NCI-H2171 (cell line): ENCODE measurements around the gene TTLL10.

Experiments used
- DNase-seq: peaks from one replicate; lab custom pipeline; 2025; lab: John Stamatoyannopoulos, UW

TTLL10 gene

GRCh38 chr1:1207571-1207892, 33.9 kb downstream of the TTLL10 start:
- no peak for DNase-seq

GRCh38 chr1:1208713-1209433, 35.2 kb downstream of the TTLL10 start:
- DNase-seq: no peak

- peak; percentile 25 for DNase-seq
These were observed 37.3 kb downstream of the TTLL10 start for GRCh38 chr1:1210726-1211540.

GRCh38 chr1:1211541-1212441, 38.1 kb downstream of the TTLL10 start:
- no peak for DNase-seq

GRCh38 chr1:1212780-1213344, 39.2 kb downstream of the TTLL10 start:
- no peak for DNase-seq

GRCh38 chr1:1213345-1214265, 39.9 kb downstream of the TTLL10 start, which contains the start of gene TNFRSF4:
TSS of gene TNFRSF4 (minus strand) at chr1:1214153. CDS start at chr1:1214127, 26 bp downstream.
- no peak for DNase-seq

- no peak for DNase-seq
These were observed 41.5 kb downstream of the TTLL10 start for GRCh38 chr1:1215080-1215676.

GRCh38 chr1:1215881-1216605, 42.4 kb downstream of the TTLL10 start:
- no peak for DNase-seq

GRCh38 chr1:1216770-1217620, 43.3 kb downstream of the TTLL10 start:
- DNase-seq: no peak

GRCh38 chr1:1217621-1218523, 44.2 kb downstream of the TTLL10 start:
- no peak for DNase-seq

- DNase-seq: no peak
These were observed 45.0 kb downstream of the TTLL10 start for GRCh38 chr1:1218524-1219200.

GRCh38 chr1:1219341-1219740, 45.7 kb downstream of the TTLL10 start:
- no peak for DNase-seq

GRCh38 chr1:1220197-1220596, 46.5 kb downstream of the TTLL10 start:
- DNase-seq: no peak

GRCh38 chr1:1221887-1222574, 48.4 kb downstream of the TTLL10 start:
- DNase-seq: no peak

GRCh38 chr1:1222575-1223225, 49.0 kb downstream of the TTLL10 start:
- DNase-seq: no peak

- no peak for DNase-seq
These were observed 49.6 kb downstream of the TTLL10 start for GRCh38 chr1:1223321-1223720.
